ENCODE results near the gene CPN1.
"Not testable (repeated sequence)": the region's sequence is repeated elsewhere in the genome, so short reads cannot be mapped to it uniquely, and the experiment has no call there.

GRCh38 chr10:100082276-100082675 is 607 bp upstream of the CPN1 start:
- not testable (repeated sequence) for TF ChIP-seq CTCF (IDR thresholded peaks at IDR 0.05 in 2 of 3, conservative IDR thresholded peaks at IDR 0.05 in 1 of 3; ENCODE audit: borderline replicate concordance in 1 of 3, insufficient read depth in 1 of 3, low read depth in 2 of 3, low read length in 2 of 3); POLR2AphosphoS5 (IDR thresholded peaks at IDR 0.05; ENCODE audit: low read depth, low read length); MAX (IDR thresholded peaks at IDR 0.05); EGR1 (IDR thresholded peaks at IDR 0.05; ENCODE audit: low read depth); ZFX (IDR thresholded peaks at IDR 0.05)
